Measurements from ENCODE around the gene SWI5. TPM values are rescaled to one million over a fixed set of nuclear protein-coding genes. Genes with fewer than 3 reads are reported as not detected.
"Not testable (repeated sequence)": the region's sequence is repeated elsewhere in the genome, so short reads cannot be mapped to it uniquely, and the experiment has no call there.

Gene SWI5
- total RNA-seq, 1 experiment from 2014 or later = 25.9 TPM

DNA sequence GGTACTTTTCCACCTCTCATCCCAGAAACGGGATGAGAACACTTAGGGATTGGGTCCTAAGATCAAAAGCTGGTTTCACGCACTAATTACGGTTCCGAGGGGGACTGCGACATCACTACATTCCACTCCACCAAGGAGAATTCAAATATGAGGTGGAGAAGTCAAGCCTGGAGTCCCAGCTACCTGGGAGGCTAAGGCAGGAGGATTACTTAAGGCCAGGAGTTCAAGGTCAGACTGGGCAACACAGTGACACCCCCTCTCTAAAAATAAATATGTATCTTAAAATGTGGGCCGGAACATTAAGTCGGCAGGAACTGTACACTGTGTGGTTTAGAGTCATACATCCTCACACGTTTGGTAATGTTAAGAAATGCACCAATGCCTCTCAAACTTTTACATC, 1.8 kb upstream of the SWI5 start:
- no peak for DNase-seq (ENCODE audit: low spot score)
- in situ Hi-C loops (cut with HindIII; ENCODE audit: low sequenced_read_pairs) = no loop called here

DNA sequence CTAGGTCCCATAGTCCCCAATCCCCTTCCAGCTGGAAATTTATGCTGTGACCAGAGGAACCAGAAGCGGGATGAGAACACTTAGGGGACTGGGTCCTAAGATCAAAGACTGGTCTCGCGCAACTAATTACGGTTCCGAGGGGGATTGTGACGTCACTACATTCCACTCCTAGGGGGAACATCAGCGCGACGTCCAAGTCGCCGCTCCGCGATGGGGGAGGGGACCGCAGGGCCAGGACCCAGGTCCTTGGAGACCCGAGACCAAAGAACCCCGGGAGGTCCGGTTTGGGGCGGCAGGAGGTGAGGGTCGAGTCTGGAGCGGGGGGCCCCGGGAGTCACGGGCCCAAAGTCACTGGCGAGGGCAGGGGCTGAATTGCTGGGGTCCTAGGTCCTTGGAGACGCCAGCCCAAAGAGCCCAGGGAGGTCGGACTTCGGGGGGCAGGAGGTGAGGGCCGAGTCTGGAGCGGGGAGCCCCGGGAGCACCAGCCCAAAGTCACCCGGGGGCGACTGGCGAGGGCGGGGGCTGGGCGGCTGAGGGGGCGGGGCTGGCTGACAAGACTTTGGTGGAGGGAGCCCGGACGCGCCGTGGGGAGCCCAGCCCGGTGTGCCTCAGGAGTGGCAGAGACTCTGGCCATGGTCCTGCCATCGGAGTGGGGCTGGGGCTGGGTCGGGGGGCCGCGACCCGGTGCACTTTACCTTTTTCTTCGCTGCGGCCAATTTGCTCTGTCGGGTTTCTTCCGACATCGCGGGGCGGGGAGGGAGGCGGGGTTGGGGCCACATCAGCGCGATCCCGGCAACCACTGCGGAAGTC, 673 bp upstream of the SWI5 start, which contains the start of gene GOLGA2:
Gene GOLGA2 (minus strand): TSS at position 810 of the 810 bp plus-strand sequence. CDS start 31 bp downstream, at position 779.
- peak; percentile 19 for DNase-seq (ENCODE audit: low spot score)
- in situ Hi-C loops (cut with HindIII; ENCODE audit: low sequenced_read_pairs) = no loop called here

- DNase-seq (ENCODE audit: low spot score) = peak; percentile 39
- in situ Hi-C loops (cut with HindIII; ENCODE audit: low sequenced_read_pairs) = no loop called here
Observed at GRCh38 chr9:128276574-128277270, 646 bp downstream of the SWI5 start.

DNA sequence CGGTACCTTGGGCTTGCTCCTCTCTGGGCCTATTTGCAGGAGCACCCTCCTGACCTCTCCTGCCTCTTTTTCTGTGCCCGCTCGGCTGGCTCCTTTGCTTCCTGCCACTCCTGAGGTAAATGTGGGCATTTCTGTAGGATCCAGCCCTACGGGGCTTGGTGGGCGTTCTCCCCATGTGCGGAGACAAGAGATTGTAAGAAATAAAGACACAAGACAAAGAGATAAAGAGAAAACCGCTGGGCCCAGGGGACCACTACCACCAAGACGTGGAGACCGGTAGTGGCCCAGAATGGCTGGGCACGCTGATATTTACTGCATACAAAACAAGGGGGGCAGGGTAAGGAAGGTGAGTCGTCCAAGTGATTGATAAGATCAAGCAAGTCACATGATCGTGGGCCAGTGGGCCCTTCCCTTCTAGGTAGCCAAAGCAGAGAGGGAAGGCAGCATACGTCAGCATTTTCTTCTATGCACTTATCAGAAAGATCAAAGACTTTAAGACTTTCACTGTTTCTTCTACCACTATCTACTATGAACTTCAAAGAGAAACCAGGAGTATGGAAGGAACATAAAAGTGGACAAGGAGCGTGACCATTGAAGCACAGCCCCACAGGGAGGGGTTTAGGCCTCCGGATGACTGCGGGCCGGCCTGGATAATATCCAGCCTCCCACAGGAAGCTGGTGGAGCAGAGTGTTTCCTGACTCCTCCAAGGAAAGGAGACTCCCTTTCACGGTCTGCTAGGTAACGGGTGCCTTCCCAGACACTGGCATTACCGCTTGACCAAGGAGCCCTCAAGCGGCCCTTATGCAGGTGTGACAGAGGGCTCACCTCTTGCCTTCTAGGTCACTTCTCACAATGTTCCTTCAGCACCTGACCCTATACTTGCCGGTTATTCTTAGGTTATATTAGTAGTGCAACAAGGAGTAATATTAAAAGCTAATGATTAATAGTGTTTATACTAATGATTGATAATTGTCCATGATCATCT, 3.3 kb downstream of the SWI5 start:
- in situ Hi-C loops (cut with HindIII; ENCODE audit: low sequenced_read_pairs); DNase-seq (ENCODE audit: low spot score): not testable (repeated sequence)

- DNase-seq (ENCODE audit: low spot score) = no peak
- in situ Hi-C loops (cut with HindIII; ENCODE audit: low sequenced_read_pairs) = no loop called here
Observed at GRCh38 chr9:128280084-128280622, 4.1 kb downstream of the SWI5 start.

DNA sequence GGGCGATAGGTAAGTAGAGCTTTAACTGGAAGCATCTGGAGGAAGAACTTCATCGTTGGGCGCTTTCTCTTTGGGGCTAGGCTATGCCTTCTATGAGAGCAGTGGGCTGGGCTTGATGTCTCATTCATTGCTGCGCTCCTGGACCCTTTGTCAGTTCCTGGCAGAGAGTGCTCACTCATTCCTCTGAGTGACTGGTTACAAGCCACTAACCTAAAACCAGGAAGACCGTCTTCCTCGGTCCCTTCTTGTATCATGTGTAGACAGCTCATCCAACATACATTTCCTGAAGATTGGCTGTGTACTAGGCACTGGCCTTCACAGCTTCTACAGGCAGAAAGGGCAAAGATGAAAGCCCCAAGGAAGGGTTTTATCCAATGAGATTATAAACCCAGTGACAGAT, 6.4 kb downstream of the SWI5 start:
- in situ Hi-C loops (cut with HindIII; ENCODE audit: low sequenced_read_pairs) = no loop called here
- DNase-seq (ENCODE audit: low spot score) = no peak

- DNase-seq (ENCODE audit: low spot score) = peak; percentile 78
- in situ Hi-C loops (cut with HindIII; ENCODE audit: low sequenced_read_pairs) = no loop called here
Observed at GRCh38 chr9:128285033-128285784, 9.1 kb downstream of the SWI5 start.

- in situ Hi-C loops (cut with HindIII; ENCODE audit: low sequenced_read_pairs) = no loop called here
- peak; percentile 87 for DNase-seq (ENCODE audit: low spot score)
Observed at GRCh38 chr9:128286440-128286839, 10.4 kb downstream of the SWI5 start.

GRCh38 chr9:128288273-128289004, 12.4 kb downstream of the SWI5 start:
- in situ Hi-C loops (cut with HindIII; ENCODE audit: low sequenced_read_pairs) = no loop called here
- no peak for DNase-seq (ENCODE audit: low spot score)

DNA sequence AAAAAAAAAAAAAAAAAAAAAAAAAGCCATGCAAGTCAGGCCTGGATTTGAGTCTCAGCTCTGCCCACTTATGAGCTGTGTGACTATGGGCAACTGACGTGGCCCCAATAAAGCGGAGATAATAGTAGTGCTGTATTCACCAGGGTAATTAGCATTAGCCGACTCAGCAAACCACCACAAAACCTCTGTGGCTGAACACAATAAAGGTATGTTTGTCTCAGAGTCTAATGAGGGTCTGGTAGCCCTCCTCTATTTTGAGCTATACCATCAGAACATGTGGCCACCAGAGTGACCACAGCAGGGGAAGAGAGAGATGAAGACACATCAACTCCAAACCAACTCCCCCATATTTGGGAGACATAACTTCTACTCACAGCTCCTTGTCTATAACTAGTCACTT, 15.9 kb downstream of the SWI5 start:
- in situ Hi-C loops (cut with HindIII; ENCODE audit: low sequenced_read_pairs) = no loop called here
- DNase-seq (ENCODE audit: low spot score) = no peak

DNA sequence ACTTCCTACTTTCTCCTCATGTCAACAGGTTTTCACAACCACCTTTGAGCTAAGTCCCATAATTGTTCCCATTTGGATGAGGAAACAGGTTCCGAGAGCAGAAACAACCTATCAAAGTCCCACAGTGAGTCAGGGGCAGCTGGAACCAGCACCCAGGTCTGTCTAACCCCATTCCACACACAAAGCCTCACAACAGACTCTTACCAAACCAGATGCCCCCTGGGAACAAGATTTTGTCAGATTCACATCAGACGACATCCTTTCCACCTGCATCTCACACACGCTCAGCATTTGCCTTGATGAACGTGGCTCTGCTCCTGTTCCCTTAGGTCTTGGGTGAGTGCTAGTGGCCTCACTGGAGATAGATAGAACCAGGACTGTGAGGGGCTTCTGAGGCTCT, 17.0 kb downstream of the SWI5 start:
- in situ Hi-C loops (cut with HindIII; ENCODE audit: low sequenced_read_pairs) = no loop called here
- DNase-seq (ENCODE audit: low spot score) = no peak

GRCh38 chr9:128294142-128294541, 18.1 kb downstream of the SWI5 start:
- DNase-seq (ENCODE audit: low spot score) = no peak
- in situ Hi-C loops (cut with HindIII; ENCODE audit: low sequenced_read_pairs) = no loop called here

DNA sequence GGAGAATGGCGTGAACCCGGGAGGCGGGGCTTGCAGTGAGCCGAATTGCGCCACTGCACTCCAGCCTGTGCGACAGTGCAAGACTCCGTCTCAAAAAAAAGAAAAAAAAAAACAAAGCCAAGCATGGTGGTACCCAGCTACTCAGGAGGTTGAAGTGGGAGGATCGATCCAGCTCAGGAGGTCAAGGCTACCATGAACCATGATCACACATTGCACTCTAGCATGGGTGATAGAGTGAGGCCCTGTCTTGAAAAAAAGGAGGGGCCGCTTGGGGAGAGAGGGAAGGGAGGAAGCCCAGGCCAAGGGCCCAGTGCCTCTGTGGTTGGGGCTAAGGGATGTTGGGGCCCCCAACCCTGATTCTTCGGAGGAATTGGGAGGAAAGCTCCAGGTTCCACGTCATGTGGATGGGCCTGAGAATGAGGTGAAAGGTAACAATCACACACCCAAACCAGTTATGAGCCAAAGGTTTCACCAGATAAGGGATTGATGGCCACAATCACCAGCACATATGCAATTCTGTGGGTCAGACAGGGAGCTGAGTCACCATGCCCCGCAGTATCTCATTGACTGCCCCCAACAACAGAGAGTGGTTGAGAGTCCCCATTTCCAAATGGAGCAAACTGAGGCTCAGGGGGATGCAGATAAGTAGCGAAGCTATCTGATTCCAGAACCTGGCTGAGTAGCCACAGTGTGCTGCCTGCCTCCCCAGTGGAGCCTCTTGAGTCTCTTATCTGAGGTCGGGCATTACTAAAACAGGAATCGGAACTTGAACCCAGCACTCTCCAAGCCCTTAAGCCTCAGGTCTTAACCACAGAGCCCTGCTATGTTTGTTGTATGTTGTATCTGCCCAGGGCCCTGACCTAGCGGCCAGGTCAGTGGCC, 20.5 kb downstream of the SWI5 start:
- in situ Hi-C loops (cut with HindIII; ENCODE audit: low sequenced_read_pairs) = no loop called here
- DNase-seq (ENCODE audit: low spot score) = no peak

DNA sequence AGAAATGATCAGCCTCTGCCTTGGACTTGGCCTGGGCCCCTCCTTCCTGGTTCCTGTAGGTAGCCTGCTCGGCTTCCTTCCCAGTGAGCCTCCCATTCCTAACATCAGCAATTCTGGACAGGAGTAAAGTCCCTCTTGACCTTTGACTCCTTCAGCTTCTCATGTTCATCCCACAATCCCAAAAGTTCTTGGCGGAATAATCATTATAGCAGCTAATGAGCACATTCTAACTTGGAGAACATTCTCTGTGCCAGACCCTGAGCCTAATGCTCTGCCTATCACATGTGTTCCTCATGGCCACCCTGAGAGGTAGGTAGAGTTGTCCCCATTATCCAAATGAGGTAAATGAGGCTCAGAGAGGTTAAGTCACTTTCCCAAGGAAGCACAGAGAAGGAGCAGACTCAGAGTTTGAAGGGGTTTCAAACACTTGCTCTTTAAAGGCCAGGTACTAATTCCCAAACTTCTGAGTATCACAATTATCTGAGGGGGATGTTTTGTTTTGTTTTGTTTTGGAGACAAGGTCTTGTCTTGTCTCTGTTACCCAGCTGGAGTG, 21.2 kb downstream of the SWI5 start:
- in situ Hi-C loops (cut with HindIII; ENCODE audit: low sequenced_read_pairs) = no loop called here
- DNase-seq (ENCODE audit: low spot score) = no peak

- no peak for DNase-seq (ENCODE audit: low spot score)
- in situ Hi-C loops (cut with HindIII; ENCODE audit: low sequenced_read_pairs) = no loop called here
Observed at GRCh38 chr9:128298535-128299482, 22.7 kb downstream of the SWI5 start.
